Breast epithelium (tissue), 4 donors: ENCODE data around the gene MVB12B. TPM values are rescaled to one million over a fixed set of nuclear protein-coding genes. Genes with fewer than 3 reads are reported as not detected.

Experiments used
- DNase-seq, 2 donors: peaks; one replicate each; pipeline ENCODE4 v3.0.0-alpha.2; 2019; ENCODE audit warnings: low spot score in 2 of 2
- H3K27ac ChIP-seq, 2 donors: fragments of 200-600 bp; sonication (generic) in 1 of 2; one replicate each; pipeline ENCODE4 v1.5.1; 2016 to 2019; ENCODE audit warnings: mild to moderate bottlenecking in 1 of 2
- H3K27me3 ChIP-seq, 2 donors: fragments of 200-600 bp; sonication (generic) in 1 of 2; one replicate each; pipeline versions ENCODE4 v1.5.1 to v1.6.0; 2017 to 2019; ENCODE audit warnings: control low read depth in 1 of 2, mild to moderate bottlenecking in 1 of 2
- H3K36me3 ChIP-seq: fragments of 200-600 bp; one replicate; pipeline ENCODE4 v1.5.1; 2019
- H3K4me1 ChIP-seq, 2 donors: fragments of 200-600 bp; sonication (generic); one replicate each; pipeline ENCODE4 v1.5.1; 2016 to 2019; ENCODE audit warnings: control low read depth in 1 of 2
- H3K4me3 ChIP-seq, 3 donors: fragments of 200-600 bp; sonication (generic); 1 replicate in 2 of 3; 2 replicates in 1 of 3; pipeline ENCODE4 v1.5.1; 2016 to 2019; ENCODE audit warnings: mild to moderate bottlenecking in 3 of 3, moderate library complexity in 2 of 3
- H3K9me3 ChIP-seq, 2 donors: fragments of 200-600 bp; sonication (generic) in 1 of 2; one replicate each; pipeline ENCODE4 v1.5.1; 2016 to 2019; ENCODE audit warnings: control low read depth in 1 of 2
- POLR2A ChIP-seq: fragments of 450-650 bp; IDR thresholded peaks from one replicate; pipeline ENCODE4 v1.6.1; 2016; ENCODE audit warnings: antibody characterized with exemption, mild to moderate bottlenecking, moderate library complexity
- POLR2AphosphoS5 ChIP-seq, 3 donors: sonication (generic); formaldehyde crosslinking; IDR thresholded peaks; one replicate each; pipeline ENCODE4 v1.6.1; 2017; ENCODE audit warnings: antibody characterized with exemption in 3 of 3
- intact Hi-C: fragments of 100-400 bp; cut with DNase I; formaldehyde crosslinking; loops from one replicate; pipeline ENCODE4 v1.15.1; 2023; ENCODE audit warnings: low total_unique reads
- total RNA-seq, 3 donors: library from RNA; depleted of rRNA; stranded (reverse); fragments of >200 nt; gene quantifications; one replicate each; pipeline ENCODE4 v1.1.0, GENCODE V29; 2016
- TF ChIP-seq, protein P1 (sequence below), 3 donors: fragments of 450-650 bp; IDR thresholded peaks; one replicate each; pipeline ENCODE4 v1.5.1; 2016 to 2017; ENCODE audit warnings: antibody characterized with exemption in 3 of 3, mild to moderate bottlenecking in 3 of 3, moderate library complexity in 3 of 3

MVB12B gene
- total RNA-seq, 3 donors from 2014 or later = 8.2 to 12.6 (median 9.9) TPM

DNA sequence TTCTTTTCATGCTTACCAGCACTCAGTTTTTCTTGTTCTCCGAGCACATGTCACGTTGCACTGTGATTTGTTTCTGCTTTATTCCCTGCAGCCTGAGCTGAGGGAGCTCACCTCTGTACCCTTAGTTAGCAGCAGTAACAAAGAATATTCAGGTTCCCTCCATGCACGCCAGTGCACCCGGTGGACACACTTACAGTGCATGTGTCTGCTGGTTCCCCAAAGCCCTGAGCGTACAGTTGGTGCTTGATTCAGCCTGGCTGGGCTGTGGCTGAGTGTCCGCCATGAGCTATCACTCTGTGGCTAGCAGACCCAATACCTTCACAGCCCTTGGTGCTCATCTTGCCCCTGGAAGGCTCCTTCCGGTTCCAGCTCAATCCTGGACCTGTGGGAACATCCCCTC, 93.5 kb downstream of the MVB12B start:
- TF ChIP-seq, protein P1, sequence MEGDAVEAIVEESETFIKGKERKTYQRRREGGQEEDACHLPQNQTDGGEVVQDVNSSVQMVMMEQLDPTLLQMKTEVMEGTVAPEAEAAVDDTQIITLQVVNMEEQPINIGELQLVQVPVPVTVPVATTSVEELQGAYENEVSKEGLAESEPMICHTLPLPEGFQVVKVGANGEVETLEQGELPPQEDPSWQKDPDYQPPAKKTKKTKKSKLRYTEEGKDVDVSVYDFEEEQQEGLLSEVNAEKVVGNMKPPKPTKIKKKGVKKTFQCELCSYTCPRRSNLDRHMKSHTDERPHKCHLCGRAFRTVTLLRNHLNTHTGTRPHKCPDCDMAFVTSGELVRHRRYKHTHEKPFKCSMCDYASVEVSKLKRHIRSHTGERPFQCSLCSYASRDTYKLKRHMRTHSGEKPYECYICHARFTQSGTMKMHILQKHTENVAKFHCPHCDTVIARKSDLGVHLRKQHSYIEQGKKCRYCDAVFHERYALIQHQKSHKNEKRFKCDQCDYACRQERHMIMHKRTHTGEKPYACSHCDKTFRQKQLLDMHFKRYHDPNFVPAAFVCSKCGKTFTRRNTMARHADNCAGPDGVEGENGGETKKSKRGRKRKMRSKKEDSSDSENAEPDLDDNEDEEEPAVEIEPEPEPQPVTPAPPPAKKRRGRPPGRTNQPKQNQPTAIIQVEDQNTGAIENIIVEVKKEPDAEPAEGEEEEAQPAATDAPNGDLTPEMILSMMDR (IDR thresholded peaks at IDR 0.05) = no peak
- TF ChIP-seq POLR2A = no peak
- TF ChIP-seq POLR2AphosphoS5 (IDR thresholded peaks at IDR 0.05) = no peak
- intact Hi-C loops = no loop called here
- no peaks in the 10 kb centered on the region for H3K4me1 ChIP-seq
- DNase-seq = no peak
- no peak overlapping the region for H3K27ac ChIP-seq
- H3K27me3 ChIP-seq = no peaks in the 10 kb centered on the region
- no peak overlapping the region for H3K4me3 ChIP-seq
- no peaks in the 10 kb centered on the region for H3K36me3 ChIP-seq
- no peaks in the 10 kb centered on the region for H3K9me3 ChIP-seq

DNA sequence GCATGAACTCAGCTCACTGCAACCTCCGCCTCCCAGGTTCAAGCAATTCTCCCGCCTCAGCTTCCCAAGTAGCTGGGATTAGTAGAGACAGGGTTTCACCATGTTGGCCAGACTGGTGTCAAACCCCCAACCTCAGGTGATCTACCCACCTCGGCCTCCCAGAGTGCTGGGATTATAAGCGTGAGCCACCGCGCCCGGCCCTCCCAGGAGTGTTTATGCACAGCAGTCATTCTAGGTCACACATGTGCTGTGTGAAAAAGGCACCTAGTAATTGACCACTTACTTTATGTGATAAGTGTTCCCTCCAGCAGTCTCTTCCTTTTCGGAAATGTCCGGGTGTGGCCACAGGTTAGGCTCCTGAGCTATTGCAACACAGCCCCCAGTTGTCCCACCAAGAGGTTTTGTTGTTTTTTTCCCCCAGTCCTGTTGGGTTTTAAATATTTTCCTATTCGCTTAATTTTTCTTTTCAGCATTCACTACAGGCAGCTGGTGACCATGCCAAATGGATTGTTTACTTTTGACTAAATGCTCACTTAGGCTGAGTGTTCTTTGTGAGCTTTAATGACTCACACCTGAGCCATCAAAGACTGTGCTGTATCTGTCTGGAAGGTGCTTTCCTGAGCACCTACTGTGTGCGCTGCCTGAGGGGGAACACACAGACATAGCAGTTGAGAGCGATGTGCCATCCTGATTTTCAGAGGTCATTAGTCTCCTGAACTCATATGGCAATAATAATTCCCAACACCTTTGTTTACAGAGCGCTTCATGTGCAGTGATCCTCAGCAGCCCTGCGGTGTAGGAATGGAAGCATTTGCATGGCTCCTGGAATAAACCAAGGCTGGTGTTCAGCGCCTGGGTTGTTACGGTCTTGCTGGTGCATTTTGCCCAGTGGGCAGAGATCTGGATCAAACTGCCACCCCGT, 94.3 kb downstream of the MVB12B start:
- DNase-seq = no peak
- peak overlapping the region; percentile 67 to 72 for H3K27ac ChIP-seq
- H3K4me3 ChIP-seq = no peak overlapping the region
- H3K9me3 ChIP-seq = no peaks in the 10 kb centered on the region
- TF ChIP-seq, protein P1 (IDR thresholded peaks at IDR 0.05) = no peak
- TF ChIP-seq POLR2AphosphoS5 (IDR thresholded peaks at IDR 0.05) = no peak
- TF ChIP-seq POLR2A = no peak
- intact Hi-C loops = no loop called here
- no peaks in the 10 kb centered on the region for H3K27me3 ChIP-seq
- H3K36me3 ChIP-seq = no peaks in the 10 kb centered on the region
- no peaks in the 10 kb centered on the region for H3K4me1 ChIP-seq

GRCh38 chr9:126421567-126422428, 95.2 kb downstream of the MVB12B start:
- Histone ChIP-seq H3K4me1 (no peaks in the 10 kb centered on the region), H3K9me3 (no peaks in the 10 kb centered on the region), H3K27ac (peak overlapping the region; percentile 67 to 72), H3K4me3 (peak overlapping the region in 1 of 3 donors; percentile 4), H3K27me3 (no peaks in the 10 kb centered on the region), H3K36me3 (no peaks in the 10 kb centered on the region)
- TF ChIP-seq POLR2AphosphoS5 (IDR thresholded peaks at IDR 0.05) (no peak), POLR2A (no peak)
- TF ChIP-seq, protein P1 (IDR thresholded peaks at IDR 0.05) = no peak
- peak in 1 of 2 donors; percentile 45 for DNase-seq
- intact Hi-C loops = no loop called here

DNA sequence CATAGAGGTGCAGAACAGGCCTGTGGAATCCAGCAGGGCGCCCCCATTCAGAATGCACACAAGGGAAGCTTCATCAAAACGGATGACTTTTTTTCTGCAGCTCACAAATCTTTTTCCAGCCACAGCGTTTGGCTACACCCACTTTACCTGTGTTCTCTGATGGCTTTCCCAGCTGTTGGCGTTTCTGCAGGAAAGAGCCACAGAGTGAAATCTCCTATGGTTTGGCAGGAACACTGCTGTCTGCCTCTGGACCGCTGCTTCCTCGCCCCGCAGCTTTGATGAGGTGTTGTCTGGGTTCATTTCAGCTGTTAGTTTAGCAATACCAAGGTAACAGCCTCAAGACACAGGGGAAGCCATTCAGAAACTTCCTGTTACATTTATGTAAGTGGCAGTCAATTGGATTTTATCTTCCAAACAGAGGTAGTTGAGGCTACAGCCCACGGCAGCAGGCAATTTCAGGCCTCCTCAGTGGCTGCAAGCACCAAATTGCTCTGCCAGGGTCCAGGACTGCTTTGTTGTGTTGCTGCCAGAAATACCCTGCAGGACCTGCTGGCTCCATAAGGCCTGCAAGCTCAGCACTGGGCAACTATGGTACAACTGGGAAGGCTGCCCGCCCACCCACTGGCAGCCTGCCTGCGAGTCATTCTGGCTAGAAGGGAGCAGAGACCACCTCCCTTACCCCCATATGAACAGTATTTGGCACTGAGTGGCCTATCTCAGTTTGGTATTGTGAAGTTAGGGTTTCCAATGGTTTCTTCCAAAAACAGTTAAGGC, 96.7 kb downstream of the MVB12B start:
- no peaks in the 10 kb centered on the region for H3K4me1 ChIP-seq
- TF ChIP-seq, protein P1 (IDR thresholded peaks at IDR 0.05) = no peak
- no peak for TF ChIP-seq POLR2AphosphoS5 (IDR thresholded peaks at IDR 0.05)
- TF ChIP-seq POLR2A = no peak
- H3K9me3 ChIP-seq = no peaks in the 10 kb centered on the region
- DNase-seq = no peak
- H3K4me3 ChIP-seq = no peak overlapping the region
- no peak overlapping the region for H3K27ac ChIP-seq
- intact Hi-C loops = no loop called here
- H3K36me3 ChIP-seq = no peaks in the 10 kb centered on the region
- H3K27me3 ChIP-seq = no peaks in the 10 kb centered on the region
